Activated CD4-positive, alpha-beta T cell treated with anti-CD3 and anti-CD28 coated beads, Interleukin-2, amount 50 U/mL, for 1 hour (primary cell): ENCODE measurements around the gene ALX3.

Source experiments
- DNase-seq: peaks from one replicate; pipeline ENCODE4 v3.0.0-alpha.2; 2020

The ALX3 gene

DNA sequence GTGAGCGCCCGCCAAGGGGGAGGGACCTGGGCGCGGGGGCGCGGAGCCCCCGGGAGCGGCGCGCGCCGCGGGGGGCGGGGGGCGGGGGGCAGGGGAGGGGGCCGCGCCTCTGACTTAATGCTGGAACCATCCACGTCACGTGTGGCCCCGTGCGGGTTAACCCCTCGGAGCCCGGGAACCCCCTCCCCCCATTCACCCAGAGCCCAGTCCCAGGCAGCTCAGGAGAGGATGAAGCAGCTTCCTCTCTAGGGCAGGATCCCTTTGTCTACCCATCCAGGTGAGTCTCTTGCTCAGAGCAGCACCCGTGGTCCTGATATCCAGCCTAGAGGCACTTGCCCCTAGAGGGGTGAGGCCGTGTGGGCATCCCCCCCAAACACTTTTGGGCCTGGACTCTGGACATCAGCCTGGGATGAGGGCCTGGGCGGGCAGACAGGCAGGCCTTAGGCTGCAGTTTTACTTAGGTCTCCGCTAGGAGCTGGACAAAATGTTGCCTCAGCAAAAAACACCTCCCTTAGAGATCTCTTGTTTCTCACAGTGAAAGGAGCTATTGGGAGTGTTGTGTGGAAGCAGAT lies at the start of gene ALX3:
Gene ALX3 (minus strand): TSS at position 2 of the 572 bp plus-strand sequence. CDS start 60 bp downstream, outside the sequence.
- DNase-seq, result no peak

GRCh38 chr1:110119843-110120242 lies 49.4 kb upstream of the ALX3 start:
- no peak for DNase-seq

GRCh38 chr1:110118636-110119396 lies 48.3 kb upstream of the ALX3 start:
- DNase-seq, result no peak

GRCh38 chr1:110114784-110115183 lies 44.3 kb upstream of the ALX3 start:
- no peak for DNase-seq

DNA sequence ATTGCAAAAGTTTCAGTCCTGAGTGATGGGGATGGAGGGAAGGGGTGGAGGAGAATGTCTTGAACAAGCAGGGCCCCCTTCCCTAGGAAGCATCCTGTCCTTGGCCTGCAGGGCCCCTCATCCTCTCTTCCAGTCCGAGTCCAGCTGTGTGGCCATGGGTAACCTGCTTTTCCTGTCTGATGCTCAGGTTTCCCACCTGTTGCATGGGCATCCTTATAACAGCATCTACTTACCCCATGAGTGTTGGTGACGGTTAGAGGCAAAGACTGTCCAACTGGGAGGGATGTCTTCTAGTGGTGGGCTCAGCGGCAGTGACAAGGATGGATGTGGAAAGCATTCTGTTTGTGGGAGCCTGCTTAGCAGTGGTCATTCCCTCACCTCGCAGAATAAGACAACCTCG lies 43.7 kb upstream of the ALX3 start:
- DNase-seq, result no peak

DNA sequence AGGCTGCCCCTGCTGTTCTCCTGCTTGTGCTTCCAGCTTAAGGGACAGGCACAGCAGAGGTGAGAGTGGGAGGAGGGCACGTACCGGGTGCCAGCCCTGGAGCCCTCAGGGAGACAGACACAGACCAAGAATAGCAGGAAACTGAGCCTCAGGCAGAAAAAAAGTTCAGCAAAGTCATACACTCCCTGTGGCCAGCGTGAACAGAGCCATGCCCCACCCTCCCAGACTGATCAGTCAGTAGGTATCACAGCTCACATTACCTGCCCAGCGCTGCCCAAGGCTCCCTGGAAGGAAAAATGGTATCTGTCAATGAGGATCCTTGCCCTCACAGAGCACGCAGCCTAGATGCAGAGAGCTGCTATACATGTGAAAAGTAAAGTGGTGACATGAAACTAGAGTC lies 43.1 kb upstream of the ALX3 start:
- no peak for DNase-seq

DNA sequence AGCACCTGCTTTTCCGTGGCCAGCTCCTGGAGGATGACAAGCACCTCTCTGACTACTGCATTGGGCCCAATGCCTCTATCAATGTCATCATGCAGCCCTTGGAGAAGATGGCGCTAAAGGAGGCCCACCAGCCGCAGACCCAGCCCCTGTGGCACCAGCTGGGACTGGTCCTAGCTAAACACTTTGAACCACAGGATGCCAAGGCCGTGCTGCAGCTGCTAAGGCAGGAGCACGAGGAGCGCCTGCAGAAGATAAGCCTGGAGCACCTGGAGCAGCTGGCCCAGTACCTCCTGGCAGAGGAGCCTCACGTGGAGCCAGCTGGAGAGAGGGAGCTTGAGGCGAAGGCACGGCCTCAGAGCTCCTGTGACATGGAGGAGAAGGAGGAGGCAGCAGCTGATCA lies 42.2 kb upstream of the ALX3 start:
- no peak for DNase-seq

DNA sequence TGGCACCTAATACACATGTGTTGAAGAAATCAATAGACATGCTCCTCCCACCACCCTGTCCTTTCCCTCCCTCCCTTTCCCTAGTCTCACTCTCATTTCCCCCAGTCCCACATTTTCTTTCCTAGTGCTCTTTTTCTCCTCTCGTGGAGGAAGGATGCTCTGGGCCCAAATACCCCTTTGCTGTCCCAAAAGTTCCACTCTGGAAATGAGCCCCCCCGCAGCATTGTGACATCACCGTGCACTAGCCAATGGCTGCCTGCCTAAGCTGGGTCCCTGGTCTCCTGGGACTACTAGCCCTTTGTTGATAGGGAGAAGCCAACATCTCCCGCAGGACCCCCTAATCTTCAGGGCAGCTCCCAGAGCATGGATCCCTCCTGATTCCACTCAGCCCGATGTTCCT lies 41.7 kb upstream of the ALX3 start, which contains the start of gene UBL4B:
Gene UBL4B (plus strand): TSS at position 301 of the 400 bp plus-strand sequence. CDS start 92 bp downstream, at position 393.
- no peak for DNase-seq

DNA sequence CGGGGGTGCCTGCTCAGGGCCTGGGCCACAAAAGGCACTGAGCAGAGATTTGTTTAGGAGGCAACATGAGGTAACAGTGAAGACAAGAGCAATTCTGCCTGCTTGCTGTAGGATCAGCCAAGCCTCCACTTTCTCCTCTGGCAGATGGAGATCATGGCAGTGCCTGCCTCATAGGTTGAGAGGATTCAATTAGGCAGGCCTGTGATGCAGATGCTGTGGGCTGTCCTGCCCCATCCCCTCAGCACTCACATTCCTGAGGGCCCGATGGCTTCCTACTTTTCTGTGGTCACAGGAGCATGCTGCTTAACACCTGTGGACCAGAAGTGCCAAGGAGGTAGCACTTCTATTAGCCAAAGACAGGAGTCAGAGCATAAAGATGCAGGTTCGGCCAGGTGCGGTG lies 40.6 kb upstream of the ALX3 start:
- no peak for DNase-seq

DNA sequence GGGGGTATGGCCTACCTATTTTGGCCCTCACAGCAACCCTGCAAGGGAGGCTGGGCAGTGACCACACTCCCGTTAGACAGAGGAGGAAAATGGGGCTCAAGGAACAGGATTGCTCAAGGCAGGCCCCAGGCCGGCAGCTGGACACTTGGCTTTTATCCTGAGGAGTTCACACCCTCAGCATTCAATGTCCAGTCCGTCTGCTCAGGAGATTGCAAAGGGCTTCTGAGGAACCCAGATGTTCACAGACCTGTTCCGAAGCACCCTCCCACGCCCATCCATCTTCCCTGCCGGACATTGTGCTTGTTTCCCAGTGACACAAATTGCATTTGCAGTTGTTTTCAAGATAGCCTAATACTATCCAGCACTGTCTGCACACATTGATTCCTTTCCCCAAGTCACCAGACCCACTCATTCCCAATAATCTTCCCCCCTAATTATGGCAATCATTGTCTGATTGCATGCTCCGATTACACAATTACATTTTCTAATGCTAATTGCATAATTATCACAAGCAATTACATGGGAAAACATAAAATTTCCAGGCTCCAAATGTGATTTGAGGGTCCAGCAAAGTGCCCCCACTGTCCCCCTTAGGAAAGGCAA lies 37.5 kb upstream of the ALX3 start:
- no peak for DNase-seq

DNA sequence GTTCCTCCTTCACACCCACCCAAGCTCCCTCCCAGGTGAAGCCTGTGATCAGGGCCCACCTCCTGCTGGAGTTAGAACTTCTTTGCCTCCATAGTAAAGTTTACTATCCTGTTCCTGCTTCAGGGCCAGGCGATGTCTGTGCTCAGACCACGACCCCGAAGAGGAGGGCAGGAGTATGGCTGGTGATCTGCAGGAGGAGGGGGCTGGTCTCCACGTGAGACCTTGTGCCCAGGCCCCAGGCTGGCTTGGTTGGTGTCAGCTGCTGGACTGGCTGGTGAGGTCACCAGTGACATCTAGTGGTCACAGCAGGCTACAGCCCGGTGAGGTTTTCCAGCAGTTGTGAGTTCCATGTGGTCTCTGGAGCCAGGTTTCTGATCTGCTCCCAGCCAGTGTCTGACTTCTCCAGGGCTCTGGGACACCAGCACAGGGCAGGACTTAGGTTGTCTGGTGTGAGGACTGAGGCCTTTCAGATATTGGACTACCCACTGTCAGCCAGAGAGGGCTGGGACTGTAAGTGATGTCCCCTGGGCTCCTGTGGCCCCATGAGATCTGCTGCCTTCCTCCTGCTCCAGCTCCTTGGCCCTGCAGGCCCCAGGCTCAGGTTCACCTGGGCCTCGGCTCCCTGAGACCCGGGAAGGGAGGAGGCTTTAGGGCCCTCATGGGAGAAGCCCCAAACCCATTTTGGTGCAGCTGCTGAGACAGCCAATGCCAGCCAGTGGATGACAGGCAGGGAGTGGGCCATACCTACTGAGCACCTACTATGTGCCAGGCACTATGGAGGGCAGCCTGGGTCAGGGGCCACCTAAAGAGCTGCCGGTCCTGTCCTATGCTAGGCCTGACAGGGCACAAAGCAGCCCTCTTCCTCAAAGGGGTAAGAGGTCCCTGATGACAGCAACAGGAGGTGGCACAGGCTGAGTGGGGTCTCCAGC lies 35.8 kb upstream of the ALX3 start:
- DNase-seq, result peak; percentile 54

- DNase-seq, result no peak
These were observed 31.6 kb upstream of the ALX3 start for GRCh38 chr1:110102081-110102480.

DNA sequence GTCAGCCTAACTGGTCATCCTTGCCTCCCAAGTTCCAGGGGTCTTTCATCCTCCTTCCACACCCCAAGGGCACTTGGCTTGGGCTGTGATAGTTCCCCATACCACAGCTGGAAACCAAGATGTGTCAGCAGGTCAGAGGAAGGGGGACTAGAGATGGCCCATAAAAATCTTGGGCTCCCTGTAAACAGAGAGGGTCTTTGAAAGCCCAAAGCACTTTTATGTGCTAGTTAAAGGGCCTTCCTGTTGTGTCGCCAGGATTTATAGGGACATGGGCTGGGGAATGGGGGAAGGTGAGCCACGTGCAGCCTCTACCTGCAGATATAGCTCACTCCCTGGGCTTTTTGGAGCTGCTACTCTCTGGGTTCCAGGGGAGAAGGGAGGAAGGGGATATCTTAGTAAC lies 29.9 kb upstream of the ALX3 start:
- no peak for DNase-seq

- no peak for DNase-seq
These were observed 28.0 kb upstream of the ALX3 start for GRCh38 chr1:110098222-110099026.

- DNase-seq, result no peak
These were observed 27.2 kb upstream of the ALX3 start for GRCh38 chr1:110097507-110098221.

GRCh38 chr1:110094931-110095654 lies 24.6 kb upstream of the ALX3 start:
- DNase-seq, result no peak

GRCh38 chr1:110092991-110093390 lies 22.5 kb upstream of the ALX3 start:
- DNase-seq, result no peak

GRCh38 chr1:110091791-110092190 lies 21.3 kb upstream of the ALX3 start:
- no peak for DNase-seq

DNA sequence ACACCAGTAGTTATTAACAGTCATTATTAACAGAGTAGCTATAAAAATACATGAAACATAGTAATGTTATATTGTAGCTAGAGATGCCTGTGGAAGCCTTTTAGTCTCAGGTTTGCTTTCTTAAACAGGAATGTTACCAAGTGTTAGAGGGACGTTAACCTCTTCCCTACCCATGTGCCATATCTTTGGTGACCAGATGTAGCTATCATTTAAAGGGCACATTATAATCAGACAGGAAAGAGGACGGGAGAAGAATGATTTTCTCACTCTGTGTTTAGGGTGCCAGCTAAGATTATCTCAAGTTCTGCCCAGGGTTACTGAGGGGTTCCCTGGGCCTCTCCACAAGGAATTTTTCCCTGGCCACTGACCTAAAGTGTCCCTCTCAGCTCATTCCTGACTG lies 20.9 kb upstream of the ALX3 start:
- DNase-seq, result no peak

GRCh38 chr1:110089561-110090275 lies 19.2 kb upstream of the ALX3 start:
- DNase-seq, result no peak
